Nephron (organoid): ENCODE measurements around the gene ZNF165.
"Not testable (repeated sequence)": the region's sequence is repeated elsewhere in the genome, so short reads cannot be mapped to it uniquely, and the experiment has no call there.

Experiments
- H3K27ac Mint-ChIP-seq, 3 experiments: 2 replicates each; pipeline ENCODE4 v1.8.0; 2020; ENCODE audit warnings: mixed read lengths in 3 of 3, mild to moderate bottlenecking in 2 of 3, moderate library complexity in 1 of 3
- H3K27me3 Mint-ChIP-seq: 2 replicates; pipeline ENCODE4 v1.8.0; 2021; ENCODE audit warnings: low read depth, mild to moderate bottlenecking, moderate library complexity, mixed read lengths
- H3K36me3 Mint-ChIP-seq: 2 replicates; pipeline ENCODE4 v1.8.0; 2020; ENCODE audit warnings: low read depth, mixed read lengths
- H3K4me1 Mint-ChIP-seq: 2 replicates; pipeline ENCODE4 v1.8.0; 2020; ENCODE audit warnings: mixed read lengths
- H3K4me3 Mint-ChIP-seq, 3 experiments: 2 replicates each; pipeline ENCODE4 v1.8.0; 2020; ENCODE audit warnings: mild to moderate bottlenecking in 3 of 3, mixed read lengths in 3 of 3, moderate library complexity in 2 of 3
- H3K9me3 Mint-ChIP-seq: 2 replicates; pipeline ENCODE4 v1.8.0; 2020; ENCODE audit warnings: mixed read lengths
- TF ChIP-seq, protein P1 (sequence below), 3 experiments: fragments of 200-600 bp; sonication (generic); IDR thresholded peaks; one replicate each; pipeline ENCODE4 v1.5.0; 2021; ENCODE audit warnings: antibody characterized with exemption in 3 of 3; ENCODE audit not compliant: unreplicated experiment in 3 of 3

The ZNF165 gene

DNA sequence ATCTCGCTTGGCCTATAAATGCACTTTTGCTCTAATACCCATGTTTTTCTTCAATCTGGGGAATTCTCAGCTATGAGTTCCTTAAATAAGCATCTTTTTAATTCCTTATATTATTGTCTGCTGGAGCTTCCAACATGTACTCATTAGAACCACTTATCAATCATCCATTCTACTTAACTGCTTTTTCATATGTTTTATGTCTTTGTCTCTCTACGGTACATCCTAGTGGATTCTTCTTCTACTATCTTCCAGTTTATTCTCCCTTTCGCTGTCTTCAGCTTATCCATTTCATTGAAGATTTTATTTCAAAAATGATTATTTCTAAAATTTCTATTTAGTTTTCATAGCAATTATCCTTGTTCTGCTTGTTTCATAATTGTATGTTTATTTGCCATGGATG, 31.6 kb downstream of the ZNF165 start:
- Mint-ChIP-seq H3K27ac (no peak overlapping the region), H3K27me3 (no peaks in the 10 kb centered on the region), H3K4me1 (no peaks in the 10 kb centered on the region), H3K4me3 (no peak overlapping the region), H3K9me3 (no peaks in the 10 kb centered on the region), H3K36me3 (peaks cover 27% of the 10 kb centered on the region)
- TF ChIP-seq, protein P1, sequence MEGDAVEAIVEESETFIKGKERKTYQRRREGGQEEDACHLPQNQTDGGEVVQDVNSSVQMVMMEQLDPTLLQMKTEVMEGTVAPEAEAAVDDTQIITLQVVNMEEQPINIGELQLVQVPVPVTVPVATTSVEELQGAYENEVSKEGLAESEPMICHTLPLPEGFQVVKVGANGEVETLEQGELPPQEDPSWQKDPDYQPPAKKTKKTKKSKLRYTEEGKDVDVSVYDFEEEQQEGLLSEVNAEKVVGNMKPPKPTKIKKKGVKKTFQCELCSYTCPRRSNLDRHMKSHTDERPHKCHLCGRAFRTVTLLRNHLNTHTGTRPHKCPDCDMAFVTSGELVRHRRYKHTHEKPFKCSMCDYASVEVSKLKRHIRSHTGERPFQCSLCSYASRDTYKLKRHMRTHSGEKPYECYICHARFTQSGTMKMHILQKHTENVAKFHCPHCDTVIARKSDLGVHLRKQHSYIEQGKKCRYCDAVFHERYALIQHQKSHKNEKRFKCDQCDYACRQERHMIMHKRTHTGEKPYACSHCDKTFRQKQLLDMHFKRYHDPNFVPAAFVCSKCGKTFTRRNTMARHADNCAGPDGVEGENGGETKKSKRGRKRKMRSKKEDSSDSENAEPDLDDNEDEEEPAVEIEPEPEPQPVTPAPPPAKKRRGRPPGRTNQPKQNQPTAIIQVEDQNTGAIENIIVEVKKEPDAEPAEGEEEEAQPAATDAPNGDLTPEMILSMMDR (IDR thresholded peaks at IDR 0.05; ENCODE audit: unreplicated experiment in 3 of 3) = no peak

DNA sequence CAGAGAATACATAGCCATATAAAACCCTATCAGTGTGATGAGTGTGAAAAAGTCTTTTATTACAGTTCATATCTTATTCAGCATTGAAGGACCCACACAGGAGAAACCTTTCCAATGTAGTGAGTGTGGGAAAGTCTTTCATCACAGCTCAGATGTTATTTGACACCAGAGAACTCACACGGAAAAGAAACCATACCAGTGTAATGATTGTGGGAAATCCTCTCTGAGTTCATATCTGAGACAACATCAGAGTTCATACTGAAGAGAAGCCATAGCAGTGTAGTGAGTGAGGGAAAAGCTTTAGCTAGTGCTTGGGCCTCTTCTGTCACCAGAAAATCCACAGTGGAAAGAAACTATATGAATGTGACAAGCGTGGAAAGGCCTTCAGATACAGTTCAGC, 35.4 kb downstream of the ZNF165 start:
- TF ChIP-seq, protein P1 (IDR thresholded peaks at IDR 0.05; ENCODE audit: unreplicated experiment in 3 of 3) = no peak

DNA sequence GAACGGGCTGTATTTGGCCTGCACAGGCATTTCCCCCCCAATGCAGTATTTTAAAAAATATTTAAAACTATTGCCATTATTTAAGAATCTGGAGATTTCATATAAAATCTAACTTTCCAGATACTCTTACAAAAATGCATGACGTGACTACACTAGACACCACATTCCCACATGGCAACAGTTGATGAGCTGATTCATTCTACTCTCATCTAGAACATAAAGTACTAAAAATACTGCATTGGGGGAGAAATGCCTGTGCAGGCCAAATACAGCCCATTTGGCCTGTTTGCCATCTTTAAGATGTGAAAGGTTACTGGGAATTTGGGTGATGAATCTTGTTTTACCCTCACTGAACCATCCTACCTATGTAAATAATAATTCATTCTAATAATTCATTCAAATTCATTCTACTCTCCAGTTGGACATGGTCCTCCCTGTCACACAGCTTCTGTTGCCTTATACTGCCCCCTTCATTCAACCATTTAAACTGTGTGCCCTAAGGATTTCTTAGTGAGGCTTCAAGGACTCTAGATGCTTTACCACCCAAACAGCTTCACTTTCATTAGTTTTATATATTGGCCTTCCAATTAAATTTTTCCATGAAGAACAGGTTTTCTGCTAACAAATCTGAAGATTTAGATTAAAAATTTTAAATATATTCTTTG, 37.1 kb downstream of the ZNF165 start:
- Mint-ChIP-seq H3K36me3 (peaks cover 60% of the 10 kb centered on the region), H3K27ac (no peak overlapping the region), H3K9me3 (no peaks in the 10 kb centered on the region), H3K4me3 (no peak overlapping the region), H3K4me1 (no peaks in the 10 kb centered on the region), H3K27me3 (no peaks in the 10 kb centered on the region)
- TF ChIP-seq, protein P1 (IDR thresholded peaks at IDR 0.05; ENCODE audit: unreplicated experiment in 3 of 3) = no peak

More for the DNA sequence above, 35.4 kb downstream of the ZNF165 start:
- Mint-ChIP-seq H3K9me3 (no peaks in the 10 kb centered on the region), H3K4me3 (no peak overlapping the region), H3K4me1 (no peaks in the 10 kb centered on the region), H3K27ac (no peak overlapping the region), H3K36me3 (peaks cover 51% of the 10 kb centered on the region), H3K27me3 (no peaks in the 10 kb centered on the region)

DNA sequence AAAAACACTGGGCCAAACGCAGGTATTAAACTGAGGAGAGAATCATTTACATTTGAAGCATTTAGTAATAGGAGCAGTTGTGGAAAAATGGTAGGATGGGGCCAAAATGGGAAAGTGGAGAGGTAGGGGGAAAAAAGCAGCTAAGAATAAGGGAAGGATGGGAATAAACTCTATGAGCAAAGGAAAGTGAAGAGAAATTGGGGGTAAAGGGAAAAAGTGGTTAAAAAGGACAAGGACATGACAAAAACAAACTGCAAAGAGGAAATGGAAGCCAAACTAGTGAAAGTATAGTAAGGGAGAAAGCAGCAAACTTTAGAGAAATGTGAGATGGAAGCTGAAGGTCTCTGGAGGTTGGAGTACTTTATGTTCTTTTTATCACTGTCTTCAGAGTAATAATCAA, 37.8 kb downstream of the ZNF165 start:
- H3K4me1 Mint-ChIP-seq = no peaks in the 10 kb centered on the region
- H3K4me3 Mint-ChIP-seq = no peak overlapping the region
- no peaks in the 10 kb centered on the region for H3K27me3 Mint-ChIP-seq
- TF ChIP-seq, protein P1 (IDR thresholded peaks at IDR 0.05; ENCODE audit: unreplicated experiment in 3 of 3) = no peak
- H3K9me3 Mint-ChIP-seq = no peaks in the 10 kb centered on the region
- H3K36me3 Mint-ChIP-seq = peaks cover 67% of the 10 kb centered on the region
- H3K27ac Mint-ChIP-seq = no peak overlapping the region

DNA sequence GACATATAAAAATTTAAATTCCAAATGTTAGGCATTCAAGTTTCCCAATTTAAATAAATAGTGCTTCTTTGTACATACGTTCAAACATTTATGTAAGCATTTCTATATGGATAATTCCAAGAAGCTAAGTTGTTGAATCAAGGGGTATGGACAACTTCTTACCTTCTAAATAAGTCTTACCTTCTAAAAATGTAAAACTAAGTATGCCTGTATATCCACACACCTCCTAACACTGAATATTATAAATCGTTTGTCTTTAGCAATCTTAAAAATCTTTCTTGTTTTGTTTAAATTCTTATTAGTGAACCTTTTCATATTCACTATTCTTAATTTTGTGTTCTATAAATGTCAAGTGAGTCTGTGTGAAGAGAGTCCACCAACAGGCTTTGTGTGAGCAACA, 41.5 kb downstream of the ZNF165 start:
- Mint-ChIP-seq H3K9me3 (no peaks in the 10 kb centered on the region), H3K36me3 (peaks cover 47% of the 10 kb centered on the region), H3K4me3 (peak overlapping the region; percentile 22 to 64 (median 50)), H3K27ac (no peak overlapping the region), H3K27me3 (no peaks in the 10 kb centered on the region), H3K4me1 (peaks cover 15% of the 10 kb centered on the region)
- TF ChIP-seq, protein P1 (IDR thresholded peaks at IDR 0.05; ENCODE audit: unreplicated experiment in 3 of 3) = no peak

DNA sequence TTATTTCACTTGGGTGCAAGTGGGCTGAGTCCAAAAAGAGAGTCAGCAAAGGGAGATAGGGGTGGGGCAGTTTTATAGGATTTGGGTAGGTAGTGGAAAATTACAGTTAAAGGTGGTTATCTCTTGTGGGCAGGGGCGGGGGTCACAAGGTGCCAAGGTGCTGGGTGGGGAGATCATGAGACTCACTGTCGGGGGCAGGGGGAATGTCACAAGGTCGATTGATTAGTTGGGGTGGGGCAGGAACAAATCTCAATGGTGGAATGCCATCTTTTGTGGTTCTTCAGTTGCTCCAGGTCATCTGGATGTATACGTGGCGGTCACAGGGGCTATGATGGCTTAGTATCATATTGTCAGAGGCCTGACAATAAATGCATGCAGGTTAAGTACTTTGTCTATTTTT, 41.9 kb downstream of the ZNF165 start:
- not testable (repeated sequence) for H3K9me3 Mint-ChIP-seq, H3K27ac Mint-ChIP-seq, H3K27me3 Mint-ChIP-seq
- peak overlapping the region; percentile 22 to 64 (median 50) for H3K4me3 Mint-ChIP-seq
- peaks cover 45% of the 10 kb centered on the region for H3K36me3 Mint-ChIP-seq
- peaks cover 15% of the 10 kb centered on the region for H3K4me1 Mint-ChIP-seq
